ENCODE results near the gene NAB1.

NAB1 gene

GRCh38 chr2:190637903-190638618 lies 10.8 kb upstream of the NAB1 start:
- DNase-seq: no peak

GRCh38 chr2:190640117-190640516 lies 8.8 kb upstream of the NAB1 start:
- no peak for DNase-seq

- no peak for DNase-seq
Measured at GRCh38 chr2:190641469-190641868, 7.4 kb upstream of the NAB1 start.

- DNase-seq: no peak
Measured at GRCh38 chr2:190646780-190647522, 1.9 kb upstream of the NAB1 start.

GRCh38 chr2:190648289-190649034 lies 421 bp upstream of the NAB1 start:
- DNase-seq: peak; percentile 63

GRCh38 chr2:190649798-190650390 lies 1.0 kb downstream of the NAB1 start:
- DNase-seq: peak; percentile 10

GRCh38 chr2:190651413-190651812 lies 2.5 kb downstream of the NAB1 start:
- no peak for DNase-seq

GRCh38 chr2:190653231-190653630 lies 4.3 kb downstream of the NAB1 start:
- DNase-seq: no peak

GRCh38 chr2:190653931-190654330 lies 5.0 kb downstream of the NAB1 start:
- no peak for DNase-seq

GRCh38 chr2:190655113-190655512 lies 6.2 kb downstream of the NAB1 start:
- peak; percentile 24 for DNase-seq

- DNase-seq: no peak
Measured at GRCh38 chr2:190655570-190655969, 6.7 kb downstream of the NAB1 start.

- no peak for DNase-seq
Measured at GRCh38 chr2:190656301-190656700, 7.4 kb downstream of the NAB1 start.

- DNase-seq: no peak
Measured at GRCh38 chr2:190657474-190658255, 8.8 kb downstream of the NAB1 start.

GRCh38 chr2:190659553-190659952 lies 10.7 kb downstream of the NAB1 start:
- DNase-seq: no peak

GRCh38 chr2:190662754-190663153 lies 13.9 kb downstream of the NAB1 start:
- DNase-seq: no peak

GRCh38 chr2:190663348-190663747 lies 14.5 kb downstream of the NAB1 start:
- DNase-seq: no peak

- DNase-seq: no peak
Measured at GRCh38 chr2:190663839-190664238, 15.0 kb downstream of the NAB1 start.

- no peak for DNase-seq
Measured at GRCh38 chr2:190664240-190664639, 15.4 kb downstream of the NAB1 start.

- no peak for DNase-seq
Measured at GRCh38 chr2:190666895-190667294, 18.0 kb downstream of the NAB1 start.

- DNase-seq: no peak
Measured at GRCh38 chr2:190668892-190669291, 20.0 kb downstream of the NAB1 start.

- no peak for DNase-seq
Measured at GRCh38 chr2:190670182-190670946, 21.5 kb downstream of the NAB1 start.
